Natural killer cell (primary cell): ENCODE results near the gene MAP4K4. TPM values are rescaled to one million over a fixed set of nuclear protein-coding genes. Genes with fewer than 3 reads are reported as not detected.

Experiments
- ATAC-seq, 3 donors: fragments of 150-1000 bp in 2 of 3; fragments of 200-7000 bp in 1 of 3; cut with Tn5 transposase; 1 replicate in 1 of 3; 2 replicates in 2 of 3; pipeline ENCODE4 v1.10.0; 2021; ENCODE audit warnings: mild to moderate bottlenecking in 2 of 3, moderate library complexity in 2 of 3
- DNase-seq, 2 donors: peaks; one replicate each; pipeline versions ENCODE4 v3.0.0 to v3.0.0-alpha.2; 2013 to 2021; ENCODE audit warnings: mixed read lengths in 1 of 2
- H3K27ac ChIP-seq: one replicate; pipeline ENCODE4 v1.5.1; 2013; ENCODE audit warnings: mild to moderate bottlenecking, low read length
- H3K27me3 ChIP-seq: one replicate; pipeline ENCODE4 v1.6.1; 2013; ENCODE audit warnings: low read length; ENCODE audit not compliant: control insufficient read depth, insufficient read depth
- H3K36me3 ChIP-seq: one replicate; pipeline ENCODE4 v1.6.1; 2013; ENCODE audit warnings: low read length; ENCODE audit not compliant: control insufficient read depth, insufficient read depth
- H3K4me1 ChIP-seq: one replicate; pipeline ENCODE4 v1.6.1; 2013; ENCODE audit warnings: low read length; ENCODE audit not compliant: control insufficient read depth, insufficient read depth
- H3K4me3 ChIP-seq: one replicate; pipeline ENCODE4 v1.5.1; 2013; ENCODE audit warnings: low read length
- H3K9me3 ChIP-seq: one replicate; pipeline ENCODE4 v1.6.1; 2013; ENCODE audit warnings: low read length; ENCODE audit not compliant: control insufficient read depth, insufficient read depth
- H3K27ac Mint-ChIP-seq, 2 donors: one replicate each; pipeline ENCODE4 v1.8.0; 2022; ENCODE audit warnings: mild to moderate bottlenecking in 2 of 2, mixed read lengths in 2 of 2, moderate library complexity in 1 of 2
- H3K27me3 Mint-ChIP-seq, 2 donors: one replicate each; pipeline ENCODE4 v1.8.0; 2022; ENCODE audit warnings: low read depth in 2 of 2, mixed read lengths in 2 of 2
- H3K36me3 Mint-ChIP-seq: one replicate; pipeline ENCODE4 v1.8.0; 2022; ENCODE audit warnings: mixed read lengths
- H3K4me1 Mint-ChIP-seq, 2 donors: one replicate each; pipeline ENCODE4 v1.8.0; 2022; ENCODE audit warnings: mixed read lengths in 2 of 2
- H3K4me3 Mint-ChIP-seq: one replicate; pipeline ENCODE4 v1.8.0; 2022; ENCODE audit warnings: mild to moderate bottlenecking, moderate library complexity, mixed read lengths
- H3K9me3 Mint-ChIP-seq, 2 donors: one replicate each; pipeline ENCODE4 v1.8.0; 2022; ENCODE audit warnings: mixed read lengths in 2 of 2
- WGBS: methylation state at CpG from one replicate; pipeline ENCODE4 v1.1.7; 2013; ENCODE audit warnings: missing lambda C conversion rate; ENCODE audit not compliant: insufficient coverage; 5-methylcytosine and 5-hydroxymethylcytosine counted together
- intact Hi-C: fragments of 100-400 bp; cut with micrococcal nuclease; formaldehyde crosslinking; loops from one replicate; pipeline ENCODE4 v1.14.2; 2022
- total RNA-seq, 4 donors: library from RNA; stranded (reverse); fragments of 120-200 nt in 1 of 4; gene quantifications; one replicate each; pipeline versions ENCODE4 v1.2.3 to v1.2.4, GENCODE V29; 2013 to 2022
- TF ChIP-seq, protein P1 (sequence below): fragments of 200-600 bp; IDR thresholded peaks from one replicate; pipeline ENCODE4 v1.8.0; 2022; ENCODE audit warnings: antibody characterized with exemption

Gene MAP4K4
- total RNA-seq, 3 donors from 2014 or later (not counting 1 experiment from before 2014, with no cell fraction given) = 60.2 to 80.3 (median 66.5) TPM

DNA sequence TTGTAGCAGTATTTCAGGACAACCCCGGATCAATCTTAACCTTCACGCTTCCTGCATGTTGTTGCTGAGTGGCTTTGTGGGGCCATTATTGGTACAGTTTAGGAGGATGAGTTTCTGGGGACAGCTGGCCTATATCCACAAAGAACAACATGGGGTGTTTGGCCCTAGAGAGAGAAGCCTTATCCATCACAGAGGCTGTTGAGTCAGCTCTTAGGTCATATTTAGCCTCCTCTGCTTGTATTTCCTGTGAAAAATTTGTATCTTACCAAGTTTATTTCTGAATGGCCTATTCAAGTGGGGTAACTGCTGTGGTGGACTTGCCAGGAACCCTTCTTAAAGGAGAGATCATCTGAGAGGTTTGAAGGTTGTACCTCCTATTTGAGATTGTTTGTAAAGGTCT is 77.6 kb downstream of the MAP4K4 start:
- H3K27ac ChIP-seq = no peak overlapping the region
- 94% methylated on average over 2 of the region's 2 CpGs for WGBS
- no peaks in the 10 kb centered on the region for H3K27me3 ChIP-seq
- no peaks in the 10 kb centered on the region for H3K9me3 ChIP-seq
- TF ChIP-seq, protein P1, sequence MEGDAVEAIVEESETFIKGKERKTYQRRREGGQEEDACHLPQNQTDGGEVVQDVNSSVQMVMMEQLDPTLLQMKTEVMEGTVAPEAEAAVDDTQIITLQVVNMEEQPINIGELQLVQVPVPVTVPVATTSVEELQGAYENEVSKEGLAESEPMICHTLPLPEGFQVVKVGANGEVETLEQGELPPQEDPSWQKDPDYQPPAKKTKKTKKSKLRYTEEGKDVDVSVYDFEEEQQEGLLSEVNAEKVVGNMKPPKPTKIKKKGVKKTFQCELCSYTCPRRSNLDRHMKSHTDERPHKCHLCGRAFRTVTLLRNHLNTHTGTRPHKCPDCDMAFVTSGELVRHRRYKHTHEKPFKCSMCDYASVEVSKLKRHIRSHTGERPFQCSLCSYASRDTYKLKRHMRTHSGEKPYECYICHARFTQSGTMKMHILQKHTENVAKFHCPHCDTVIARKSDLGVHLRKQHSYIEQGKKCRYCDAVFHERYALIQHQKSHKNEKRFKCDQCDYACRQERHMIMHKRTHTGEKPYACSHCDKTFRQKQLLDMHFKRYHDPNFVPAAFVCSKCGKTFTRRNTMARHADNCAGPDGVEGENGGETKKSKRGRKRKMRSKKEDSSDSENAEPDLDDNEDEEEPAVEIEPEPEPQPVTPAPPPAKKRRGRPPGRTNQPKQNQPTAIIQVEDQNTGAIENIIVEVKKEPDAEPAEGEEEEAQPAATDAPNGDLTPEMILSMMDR = no peak
- Mint-ChIP-seq H3K9me3 (no peaks in the 10 kb centered on the region), H3K27me3 (no peaks in the 10 kb centered on the region), H3K27ac (peak overlapping the region in 1 of 2 donors; percentile 65), H3K36me3 (no peaks in the 10 kb centered on the region), H3K4me3 (no peak overlapping the region), H3K4me1 (peaks cover 77 to 84% of the 10 kb centered on the region in 2 donors)
- H3K4me1 ChIP-seq = peaks cover 23% of the 10 kb centered on the region
- no peaks in the 10 kb centered on the region for H3K36me3 ChIP-seq
- H3K4me3 ChIP-seq = no peak overlapping the region
- DNase-seq = no peak
- intact Hi-C loops = no loop called here
- peak; percentile 49 to 76 (median 64) for ATAC-seq

DNA sequence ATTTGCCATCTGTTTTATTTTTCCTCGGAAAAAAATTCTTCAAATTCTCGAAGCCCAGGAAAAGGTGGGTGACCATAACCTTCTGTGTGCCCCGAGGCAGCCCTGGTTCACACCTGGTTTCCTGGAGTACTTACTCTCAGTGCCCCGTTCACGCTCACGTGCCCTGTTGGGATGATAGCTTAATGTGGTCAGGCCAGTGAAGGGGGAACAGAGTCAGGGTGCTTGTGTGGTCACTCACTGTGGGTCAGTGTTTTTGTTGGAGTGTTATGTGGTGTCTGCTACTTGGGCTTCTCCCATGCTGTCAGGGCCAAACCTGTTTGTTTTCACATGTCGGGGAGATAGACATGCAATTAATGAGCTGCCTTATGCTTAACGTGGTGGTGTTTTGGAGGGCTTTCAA is 78.1 kb downstream of the MAP4K4 start:
- no peaks in the 10 kb centered on the region for H3K27me3 Mint-ChIP-seq
- peak in 1 of 3 donors; percentile 37 for ATAC-seq
- Histone ChIP-seq H3K4me3 (no peak overlapping the region), H3K27me3 (no peaks in the 10 kb centered on the region), H3K9me3 (no peaks in the 10 kb centered on the region), H3K4me1 (peaks cover 23% of the 10 kb centered on the region), H3K27ac (no peak overlapping the region), H3K36me3 (no peaks in the 10 kb centered on the region)
- H3K27ac Mint-ChIP-seq = peak overlapping the region in 1 of 2 donors; percentile 65
- peaks cover 80 to 87% of the 10 kb centered on the region in 2 donors for H3K4me1 Mint-ChIP-seq
- no peak overlapping the region for H3K4me3 Mint-ChIP-seq
- 62% methylated on average over 8 of the region's 8 CpGs for WGBS
- intact Hi-C loops = no loop called here
- no peak for DNase-seq
- no peaks in the 10 kb centered on the region for H3K9me3 Mint-ChIP-seq
- TF ChIP-seq, protein P1 = no peak
- no peaks in the 10 kb centered on the region for H3K36me3 Mint-ChIP-seq

DNA sequence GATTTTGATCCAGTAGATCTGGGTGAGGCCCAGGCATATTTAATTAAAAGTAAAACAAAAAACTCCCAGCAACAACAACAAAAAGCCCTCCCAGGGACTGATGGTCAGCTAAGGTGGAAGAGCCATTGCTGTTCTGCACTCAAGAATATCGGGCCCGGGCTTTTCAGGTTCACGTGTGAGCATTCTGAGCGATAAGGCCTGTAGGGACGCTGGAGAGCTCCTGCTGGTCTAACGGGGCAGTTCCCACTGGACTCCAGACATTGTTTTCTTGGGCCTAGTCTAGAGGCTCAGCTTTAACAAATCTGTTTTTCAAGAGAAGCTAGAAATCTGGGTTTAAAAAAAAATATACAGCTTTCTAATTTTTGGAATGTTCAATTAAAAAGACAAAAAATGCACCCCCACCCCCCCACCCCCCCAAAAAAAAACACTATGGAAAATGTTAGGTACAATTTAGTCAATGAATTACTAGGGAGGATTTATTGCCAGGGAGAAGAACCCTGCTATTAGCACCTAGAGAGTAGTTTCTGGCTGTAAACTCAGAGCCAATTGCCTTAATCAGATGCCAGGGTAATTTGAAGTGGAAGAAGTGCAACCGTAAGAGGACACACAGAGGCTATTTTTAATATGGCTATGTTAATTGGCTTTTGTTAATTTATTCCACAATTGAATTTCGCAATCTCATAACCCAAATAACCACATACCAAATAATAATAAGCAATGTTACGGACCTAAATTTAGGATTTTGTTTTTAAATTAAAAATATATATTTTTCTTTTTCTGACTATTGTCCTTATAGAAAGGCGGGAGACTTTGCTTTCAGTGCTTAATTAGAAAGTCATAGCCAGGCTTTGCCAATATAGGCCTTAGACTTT is 78.9 kb downstream of the MAP4K4 start:
- H3K9me3 Mint-ChIP-seq = no peaks in the 10 kb centered on the region
- no peak for DNase-seq
- H3K27me3 ChIP-seq = no peaks in the 10 kb centered on the region
- no peak overlapping the region for H3K4me3 ChIP-seq
- H3K27me3 Mint-ChIP-seq = no peaks in the 10 kb centered on the region
- 81% methylated on average over 7 of the region's 10 CpGs for WGBS
- H3K4me1 ChIP-seq = peaks cover 27% of the 10 kb centered on the region
- H3K9me3 ChIP-seq = no peaks in the 10 kb centered on the region
- H3K4me3 Mint-ChIP-seq = no peak overlapping the region
- H3K36me3 Mint-ChIP-seq = no peaks in the 10 kb centered on the region
- peak overlapping the region in 1 of 2 donors; percentile 65 for H3K27ac Mint-ChIP-seq
- no peak for ATAC-seq
- TF ChIP-seq, protein P1 = no peak
- H3K27ac ChIP-seq = no peak overlapping the region
- no peaks in the 10 kb centered on the region for H3K36me3 ChIP-seq
- intact Hi-C loops = no loop called here
- peaks cover 79 to 85% of the 10 kb centered on the region in 2 donors for H3K4me1 Mint-ChIP-seq
